ENCODE results near the gene PRPH.

PRPH gene

GRCh38 chr12:49334226-49334625 lies 39.3 kb downstream of the PRPH start:
- DNase-seq, result no peak

GRCh38 chr12:49334681-49335080 lies 39.7 kb downstream of the PRPH start:
- no peak for DNase-seq

- peak in 1 of 6 experiments; percentile 39 for DNase-seq
Measured at GRCh38 chr12:49335118-49335954, 40.4 kb downstream of the PRPH start.

GRCh38 chr12:49335955-49336644 lies 41.2 kb downstream of the PRPH start:
- DNase-seq, result peak in 1 of 6 experiments; percentile 39

- DNase-seq, result peak; percentile 63 to 91 (median 85)
Measured at GRCh38 chr12:49336645-49337584, 42.0 kb downstream of the PRPH start, which contains the start of gene C1QL4. Gene C1QL4, minus strand, starts transcription at chr12:49337188. Its CDS starts 711 bp downstream, at chr12:49336477.

GRCh38 chr12:49338830-49339463 lies 44.0 kb downstream of the PRPH start:
- no peak for DNase-seq

GRCh38 chr12:49339464-49339861 lies 44.5 kb downstream of the PRPH start:
- DNase-seq, result no peak

- DNase-seq, result no peak
Measured at GRCh38 chr12:49340095-49340870, 45.3 kb downstream of the PRPH start.

- DNase-seq, result no peak
Measured at GRCh38 chr12:49340971-49341776, 46.2 kb downstream of the PRPH start.

GRCh38 chr12:49341777-49342065 lies 46.8 kb downstream of the PRPH start:
- DNase-seq, result no peak

GRCh38 chr12:49342066-49342913 lies 47.3 kb downstream of the PRPH start:
- DNase-seq, result peak; percentile 18 to 70 (median 60)

- peak in 2 of 6 experiments; percentile 21 to 40 for DNase-seq
Measured at GRCh38 chr12:49342914-49343731, 48.2 kb downstream of the PRPH start.

- no peak for DNase-seq
Measured at GRCh38 chr12:49344486-49345050, 49.6 kb downstream of the PRPH start.

- DNase-seq, result peak in 2 of 6 experiments; percentile 12 to 33
Measured at GRCh38 chr12:49345051-49345824, 50.3 kb downstream of the PRPH start.

- DNase-seq, result peak in 1 of 6 experiments; percentile 34
Measured at GRCh38 chr12:49345825-49346658, 51.1 kb downstream of the PRPH start.

GRCh38 chr12:49346659-49347310 lies 51.8 kb downstream of the PRPH start, which contains the start of gene DNAJC22:
Gene DNAJC22, plus strand, starts transcription at chr12:49346888. Its CDS starts 1,985 bp downstream, at chr12:49348873.
- DNase-seq, result peak in 4 of 6 experiments; percentile 9 to 67 (median 54)
